GM19324 (cell line): ENCODE data around the gene EFHD2.
"Not testable (repeated sequence)": the region's sequence is repeated elsewhere in the genome, so short reads cannot be mapped to it uniquely, and the experiment has no call there.

Source experiments
- ATAC-seq: cut with Tn5 transposase; IDR thresholded peaks from one replicate; pipeline ENCODE4 v1.9.1; 2021; ENCODE audit warnings: mild to moderate bottlenecking, moderate library complexity; ENCODE audit not compliant: unreplicated experiment, low FRiP score

Gene EFHD2

GRCh38 chr1:15471067-15471466 is 61.4 kb downstream of the EFHD2 start:
- ATAC-seq = not testable (repeated sequence)

DNA sequence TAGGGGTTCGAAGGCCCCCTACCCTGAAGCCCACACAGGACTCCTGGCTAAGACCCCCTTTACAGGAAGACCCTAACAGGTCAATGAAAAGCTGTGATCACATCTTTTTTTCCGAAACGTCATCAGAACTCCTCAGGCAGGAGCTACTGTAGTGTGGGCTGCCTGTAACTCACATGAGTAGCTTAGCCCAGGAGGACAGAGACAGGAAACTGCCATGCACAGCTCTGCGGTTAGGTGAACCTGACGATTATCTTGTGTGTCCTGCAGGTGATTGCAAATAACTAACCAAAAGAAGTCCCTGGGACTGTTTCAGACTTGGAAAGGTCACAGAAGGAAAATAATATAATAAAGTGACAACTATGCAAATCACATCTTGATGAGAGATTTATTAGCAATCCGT is 62.0 kb downstream of the EFHD2 start:
- ATAC-seq = not testable (repeated sequence)

DNA sequence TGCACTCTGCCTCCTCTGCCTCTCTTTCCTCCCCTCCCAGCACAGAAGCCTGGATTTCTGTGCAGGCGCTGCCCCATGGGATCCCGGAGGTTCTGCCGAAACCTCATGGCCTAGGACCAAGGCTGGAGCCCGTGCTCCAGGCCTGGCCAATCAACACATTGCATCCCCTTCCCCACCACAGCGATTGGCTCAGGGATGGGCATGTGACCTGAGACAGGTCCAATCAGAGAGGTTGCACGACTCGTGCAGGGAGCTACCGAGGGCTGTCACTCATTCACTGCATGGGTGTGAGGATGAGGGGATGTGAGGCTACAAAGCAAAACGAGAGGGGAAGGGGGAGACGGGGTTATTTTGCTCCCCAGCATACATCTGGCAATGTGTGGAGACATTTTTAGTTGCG is 62.9 kb downstream of the EFHD2 start:
- no peak for ATAC-seq

GRCh38 chr1:15475752-15476314 is 66.1 kb downstream of the EFHD2 start, which contains the start of gene CELA2B:
Gene CELA2B (plus strand): TSS chr1:15476104. CDS start chr1:15476126, 22 bp downstream.
- no peak for ATAC-seq

DNA sequence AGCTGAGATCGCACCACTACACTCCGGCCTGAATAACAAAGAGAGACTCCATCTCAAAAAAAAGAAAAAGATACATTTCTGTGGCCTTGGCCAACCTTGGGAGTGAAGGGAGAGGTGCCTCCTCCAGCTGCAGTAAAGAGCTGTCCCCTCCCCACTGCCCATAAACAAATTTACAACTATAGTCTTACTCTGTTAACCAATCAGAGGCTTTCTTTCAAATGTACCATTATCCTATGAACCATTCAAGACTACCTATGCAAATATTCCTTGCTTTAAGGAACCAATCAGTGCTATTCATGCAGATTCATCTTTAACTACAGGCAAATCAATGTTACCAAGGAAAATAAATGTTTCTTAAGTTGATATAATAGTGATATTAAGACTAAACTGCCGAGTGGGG is 67.2 kb downstream of the EFHD2 start:
- no peak for ATAC-seq

DNA sequence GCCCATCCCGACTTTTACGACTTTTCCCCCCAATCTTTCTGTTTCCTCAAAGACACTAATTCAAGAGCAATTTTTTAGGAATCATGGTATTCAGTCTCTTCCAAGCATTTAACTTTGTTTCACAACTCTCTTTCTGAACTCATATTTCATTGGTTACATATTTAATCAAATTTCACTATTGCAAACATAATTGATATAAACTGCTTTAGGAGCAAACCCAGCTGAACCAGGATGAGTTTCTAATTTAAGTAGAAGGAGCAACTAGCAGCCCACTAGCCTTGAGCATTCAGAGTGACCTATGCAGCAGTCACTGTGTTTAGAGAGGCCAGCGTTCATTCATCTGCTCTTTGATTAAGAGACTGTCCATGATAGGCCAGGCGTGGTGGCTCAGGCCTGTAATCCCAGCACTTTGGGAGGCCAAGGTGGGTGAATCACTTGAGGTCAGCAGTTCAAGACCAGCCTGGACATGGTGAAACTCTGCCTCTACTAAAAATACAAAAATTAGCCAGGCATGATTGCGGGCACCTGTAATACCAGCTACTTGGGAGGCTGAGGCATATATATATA is 68.0 kb downstream of the EFHD2 start:
- ATAC-seq = no peak
